Activated gamma-delta T cell treated with anti-CD3 and anti-CD28 coated beads, Interleukin-2, amount 50 U/mL, for 16 hours (primary cell): ENCODE measurements around the gene CAPSL.
A peak's percentile ranks its signal among the peaks of the same experiment; 100 is the strongest.
"Not testable (repeated sequence)": the region's sequence is repeated elsewhere in the genome, so short reads cannot be mapped to it uniquely, and the experiment has no call there.

Experiments
- DNase-seq: peaks from one replicate; pipeline ENCODE4 v3.0.0-alpha.2; 2020; ENCODE audit warnings: low read depth

CAPSL gene

DNA sequence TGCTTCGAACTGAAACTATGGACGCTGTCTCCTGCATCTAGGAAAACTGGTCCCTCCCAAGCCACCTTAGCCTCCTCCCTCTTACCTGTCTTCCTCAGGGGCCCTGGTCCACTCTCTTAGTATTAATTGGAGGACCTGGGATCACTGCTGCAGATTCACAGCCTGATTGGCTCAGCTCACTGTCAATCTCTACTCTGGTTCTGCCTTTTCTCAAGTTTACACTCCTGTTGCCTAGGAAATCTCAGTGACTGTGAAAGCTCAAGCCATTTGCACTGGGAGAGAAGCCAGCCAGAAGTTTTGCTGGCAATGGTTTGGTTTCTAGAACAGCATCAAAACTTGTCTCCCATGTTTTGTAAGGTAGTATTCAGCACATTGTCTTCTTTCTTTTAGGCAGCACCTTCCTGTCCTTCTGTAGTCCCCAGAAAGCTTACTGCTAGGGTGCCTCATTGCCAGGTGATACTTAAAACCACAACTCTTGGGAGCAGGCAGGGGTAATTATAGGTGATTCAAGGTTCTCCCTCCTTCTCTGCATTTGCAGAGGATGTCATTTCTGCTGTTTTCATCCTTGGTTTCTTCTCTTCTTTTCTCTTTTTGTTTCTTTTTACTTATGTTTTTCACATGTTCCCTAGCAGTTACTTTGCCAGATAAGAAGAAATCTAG is at the start of gene CAPSL:
CAPSL (minus strand) TSS at position 55 of the 660 bp plus-strand sequence. CDS start 17,502 bp downstream, outside the sequence.
- no peak for DNase-seq

- DNase-seq, result no peak
These were observed 49.4 kb upstream of the CAPSL start for GRCh38 chr5:35987776-35988175.

DNA sequence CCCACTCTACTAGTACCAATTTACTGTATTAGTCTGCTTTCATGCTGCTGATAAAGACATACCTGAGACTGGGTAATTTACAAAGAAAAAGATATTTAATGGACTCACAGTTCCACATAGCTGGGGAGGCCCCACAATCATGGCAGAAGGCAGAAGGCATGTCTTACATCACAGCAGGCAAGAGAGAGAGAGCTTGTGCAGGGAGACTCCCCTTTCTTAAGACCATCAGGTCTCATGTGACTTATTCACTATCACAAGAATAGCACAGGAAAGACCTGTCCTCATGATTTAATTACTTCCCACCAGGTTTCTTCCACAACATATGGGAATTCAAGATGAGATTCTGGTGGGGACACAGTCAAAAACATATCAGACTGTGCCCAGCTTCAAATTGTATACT is 41.3 kb upstream of the CAPSL start:
- no peak for DNase-seq

DNA sequence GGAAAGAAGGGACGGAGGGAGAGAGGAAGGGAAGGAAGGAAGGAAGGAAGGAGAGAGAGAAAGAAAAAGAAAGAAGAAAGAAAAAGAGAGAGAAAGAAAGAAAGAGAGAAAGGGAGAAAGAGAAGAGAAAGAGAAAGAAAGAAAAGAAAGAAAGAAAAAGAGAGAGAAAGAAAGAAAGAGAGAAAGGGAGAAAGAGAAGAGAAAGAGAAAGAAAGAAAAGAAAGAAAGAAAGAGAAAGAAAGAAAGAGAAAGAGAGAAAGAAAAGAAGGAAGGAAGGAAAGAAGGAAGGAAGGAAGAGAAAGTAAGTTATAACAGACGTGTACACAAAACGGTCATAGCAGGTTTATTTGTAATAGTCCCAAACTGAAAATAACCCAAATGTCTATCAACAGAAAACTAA is 38.4 kb upstream of the CAPSL start:
- not testable (repeated sequence) for DNase-seq

DNA sequence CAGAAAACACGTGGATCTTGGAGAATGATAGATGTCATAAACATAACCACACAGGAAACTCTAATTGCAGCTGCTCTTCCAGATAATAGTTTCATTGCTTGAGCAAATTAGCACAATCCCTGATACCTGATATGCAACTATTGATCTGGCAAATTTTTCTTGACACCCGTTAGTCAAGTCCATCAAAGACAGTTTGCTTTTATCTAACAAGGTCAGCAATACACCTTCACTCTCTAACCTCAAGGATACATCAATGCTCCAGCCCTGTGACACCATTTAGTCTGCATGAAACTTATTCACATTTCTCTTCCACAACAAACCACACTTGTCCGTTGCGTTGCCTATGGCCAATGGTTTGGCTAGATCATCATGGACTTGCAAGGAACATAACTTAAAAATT is 36.1 kb upstream of the CAPSL start:
- DNase-seq, result no peak

DNA sequence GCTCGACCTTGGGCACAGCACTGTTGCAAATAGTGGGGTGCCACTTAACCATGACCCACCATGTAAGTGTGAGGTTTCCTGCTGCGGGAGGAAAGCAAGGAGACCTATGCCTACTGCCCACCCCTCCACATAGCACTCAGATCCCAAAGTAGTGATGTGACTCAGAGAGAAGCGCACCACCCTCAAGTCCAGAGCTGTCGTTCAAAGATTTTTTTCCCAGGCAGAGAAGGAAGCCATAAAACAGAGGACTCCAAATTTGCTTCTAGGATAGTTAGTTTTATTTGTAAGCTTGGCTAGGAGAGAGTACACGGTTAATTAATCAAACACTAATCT is 33.4 kb upstream of the CAPSL start:
- no peak for DNase-seq

DNA sequence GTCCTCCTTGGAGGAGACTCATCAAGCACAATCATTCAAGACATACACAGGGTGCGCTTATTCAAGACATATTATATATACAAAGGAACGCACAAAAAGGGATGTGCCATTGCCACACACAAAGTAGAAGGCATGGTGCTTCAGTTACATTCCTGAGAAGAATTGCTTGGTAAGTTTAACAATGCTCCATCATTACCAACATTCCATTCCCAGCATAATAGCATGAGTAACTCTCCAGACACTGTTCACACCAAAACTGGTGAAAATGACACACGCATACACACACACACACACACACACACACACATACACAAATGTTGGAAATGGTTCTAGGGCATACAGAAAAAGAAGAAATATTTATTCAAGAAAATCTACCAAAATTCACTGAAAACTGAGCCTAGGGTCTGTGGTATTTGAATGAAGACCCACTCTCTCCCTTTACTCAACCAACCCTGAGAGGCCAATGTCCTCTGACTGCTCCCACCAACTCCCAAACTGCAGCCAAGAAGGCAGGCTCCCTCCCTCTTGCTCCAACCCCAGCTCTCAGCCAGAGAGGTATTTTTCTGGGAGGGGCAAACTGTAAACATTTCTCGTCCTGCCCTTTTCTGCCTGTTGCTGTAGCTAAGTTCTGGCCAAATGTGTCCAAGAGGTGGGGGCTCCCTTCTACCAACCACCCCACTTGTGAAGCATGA is 32.9 kb upstream of the CAPSL start:
- no peak for DNase-seq

DNA sequence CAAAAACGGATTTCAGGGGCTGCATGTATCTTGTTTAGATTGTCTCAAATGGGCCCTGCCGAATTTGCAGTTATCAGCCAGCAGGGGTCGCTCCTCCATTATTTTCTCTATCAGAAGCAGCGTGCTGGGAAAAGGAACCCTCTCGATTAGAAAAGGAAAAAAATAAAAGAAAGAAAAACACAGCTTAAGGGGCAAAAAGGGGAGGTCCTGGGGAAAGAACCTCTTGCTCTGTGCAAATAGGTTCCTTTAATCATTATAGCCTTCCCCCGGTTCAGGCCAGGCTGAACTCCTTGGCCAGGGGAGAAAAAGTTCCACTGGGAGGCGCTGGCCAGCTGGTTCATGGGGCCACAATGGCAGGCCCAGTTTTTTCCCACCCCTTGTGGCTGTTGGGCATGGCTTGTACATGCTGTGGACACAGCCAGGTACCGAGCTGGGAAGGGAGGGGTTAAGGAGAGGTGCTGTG is 25.0 kb upstream of the CAPSL start:
- no peak for DNase-seq

- DNase-seq, result no peak
These were observed 21.9 kb upstream of the CAPSL start for GRCh38 chr5:35960328-35960727.

DNA sequence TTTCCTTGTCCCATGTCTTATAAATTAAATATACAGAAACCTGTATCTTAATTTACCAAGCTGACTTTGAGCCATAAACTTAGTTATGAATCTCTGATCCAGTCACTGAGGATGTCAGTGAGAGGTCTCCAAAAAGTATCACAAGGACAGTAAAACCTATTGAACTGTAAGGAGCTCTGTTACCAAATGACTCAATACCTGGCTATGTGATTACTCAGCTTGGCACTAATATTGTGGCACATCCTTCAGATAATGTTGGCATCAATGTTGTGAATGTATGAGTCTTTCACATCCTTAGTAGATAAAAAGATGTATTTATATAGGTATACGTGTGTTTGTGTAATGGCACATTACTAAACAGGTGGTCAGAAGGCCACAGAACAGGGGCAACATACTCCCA is 18.0 kb upstream of the CAPSL start:
- no peak for DNase-seq

GRCh38 chr5:35954175-35954574 is 15.8 kb upstream of the CAPSL start:
- DNase-seq, result no peak

DNA sequence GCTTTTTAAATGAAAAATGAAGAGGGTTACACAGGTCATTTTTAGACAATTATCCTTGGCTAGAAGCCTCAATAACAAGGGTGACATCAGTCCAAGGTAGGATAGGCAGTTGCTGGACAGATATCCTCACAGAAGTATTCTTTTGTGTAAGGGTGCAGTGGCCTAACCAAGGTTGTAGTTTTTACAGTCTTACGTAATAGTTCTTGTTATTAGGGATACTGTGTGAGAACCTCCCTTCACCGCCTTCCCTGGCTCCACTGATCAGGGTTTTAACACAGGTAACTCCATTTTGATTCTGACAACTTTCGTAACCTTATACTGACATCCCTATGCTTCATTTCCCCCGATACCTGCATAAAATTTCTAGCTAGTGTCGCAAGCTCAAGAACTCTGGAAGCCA is 8.7 kb upstream of the CAPSL start:
- DNase-seq, result no peak

- DNase-seq, result no peak
These were observed 1.2 kb upstream of the CAPSL start for GRCh38 chr5:35939639-35940038.

- peak; percentile 54 for DNase-seq
These were observed 11.9 kb downstream of the CAPSL start for GRCh38 chr5:35926389-35927051.

- DNase-seq, result peak; percentile 72
These were observed 13.3 kb downstream of the CAPSL start for GRCh38 chr5:35924950-35925722.

DNA sequence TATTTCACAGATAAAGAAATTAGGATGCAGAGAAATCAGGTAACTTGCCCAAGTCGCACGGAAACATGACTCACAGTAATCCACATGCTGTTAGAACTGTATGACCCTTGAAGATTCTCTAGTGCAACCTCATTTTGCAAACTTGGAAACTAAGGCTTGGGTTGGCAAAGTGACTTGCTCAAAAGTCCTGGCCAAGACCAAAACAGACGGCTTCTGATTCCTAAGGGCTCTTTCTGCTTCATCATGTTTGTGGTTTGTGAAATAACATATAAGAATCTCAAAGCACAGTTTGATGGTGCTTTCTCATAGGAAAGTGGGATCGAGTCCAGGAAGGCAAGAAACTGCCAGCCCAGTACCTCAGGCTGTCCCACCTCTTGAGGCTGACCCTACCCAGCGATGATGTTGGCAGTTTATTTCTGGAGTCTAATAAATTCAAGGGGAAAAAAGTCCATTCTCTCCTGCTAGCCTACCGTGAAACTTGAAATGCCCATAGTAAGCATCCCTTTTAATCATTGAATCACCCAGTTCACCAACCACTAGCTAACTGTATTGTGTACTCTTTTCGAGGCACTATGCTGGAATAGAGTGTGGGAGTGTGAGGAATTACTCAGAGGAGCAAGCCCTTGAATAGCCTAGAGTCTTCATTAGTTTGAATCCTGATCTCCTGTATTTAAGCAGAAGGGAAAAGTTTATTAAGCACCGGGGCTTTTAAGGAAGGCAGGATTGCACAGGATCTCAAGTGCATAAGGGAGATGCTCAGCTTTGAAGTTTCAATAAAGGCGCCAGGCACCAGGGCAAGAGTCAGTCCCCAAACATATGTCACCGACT is 14.1 kb downstream of the CAPSL start:
- DNase-seq, result no peak

GRCh38 chr5:35922468-35922867 is 16.0 kb downstream of the CAPSL start:
- DNase-seq, result no peak

DNA sequence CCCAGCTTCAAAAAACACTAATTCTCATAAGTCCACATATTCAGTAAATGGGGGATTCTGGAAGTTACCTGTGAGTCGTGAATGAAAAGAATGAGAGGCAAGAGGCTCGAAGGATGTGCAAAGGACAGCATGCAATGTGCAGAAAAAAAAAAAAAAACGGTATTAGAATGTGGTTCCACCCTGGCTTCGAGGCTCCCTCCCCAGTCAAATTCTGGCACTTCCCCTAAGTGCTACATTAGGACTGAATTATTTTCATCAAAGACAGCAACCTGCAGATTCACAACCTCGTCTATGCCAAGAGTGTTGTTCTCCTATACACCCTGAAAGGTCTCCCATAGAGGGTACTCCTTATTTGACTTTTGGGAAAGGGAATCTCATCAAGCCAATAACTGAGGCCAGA is 16.5 kb downstream of the CAPSL start:
- no peak for DNase-seq

DNA sequence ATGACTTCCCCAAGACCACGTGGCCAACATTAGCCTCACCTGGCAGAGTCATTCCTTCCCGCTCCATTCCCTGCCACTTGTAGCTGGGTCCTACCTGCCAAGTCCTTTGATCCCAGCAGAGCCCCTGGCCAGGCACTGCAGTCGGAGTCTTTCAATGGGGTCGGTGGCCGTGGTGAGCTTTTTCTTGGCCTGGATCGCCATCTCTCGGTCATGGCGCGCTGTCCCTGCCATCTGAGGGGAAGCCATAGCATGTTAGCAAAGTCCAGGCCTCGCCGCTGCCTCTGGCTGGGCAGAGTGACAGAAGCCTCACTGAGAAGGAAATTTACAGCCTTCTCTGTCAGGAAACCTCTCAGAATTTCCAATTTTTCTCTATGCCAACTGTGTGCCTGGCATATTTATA is 17.5 kb downstream of the CAPSL start:
- DNase-seq, result no peak

- no peak for DNase-seq
These were observed 19.2 kb downstream of the CAPSL start for GRCh38 chr5:35919191-35919590.

- no peak for DNase-seq
These were observed 29.6 kb downstream of the CAPSL start for GRCh38 chr5:35908814-35909213.

DNA sequence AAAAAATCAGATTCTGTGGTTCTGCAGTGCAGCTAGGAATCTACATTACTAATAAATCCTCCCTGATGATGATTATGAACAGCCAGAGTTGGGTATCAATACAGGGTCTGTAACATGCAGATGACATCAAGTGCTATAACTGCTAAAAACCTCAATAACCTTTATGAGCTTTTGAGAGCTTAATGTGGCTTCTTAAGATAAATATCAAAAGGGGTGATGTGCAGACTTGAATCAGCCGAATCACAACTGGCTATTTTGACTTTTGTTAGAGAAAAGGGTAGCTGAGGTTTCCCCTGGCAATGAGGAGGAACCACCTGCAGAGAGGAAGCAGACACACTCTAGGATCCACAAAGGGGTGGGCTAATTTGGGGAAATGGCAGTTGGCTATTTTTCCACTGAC is 30.2 kb downstream of the CAPSL start:
- DNase-seq, result no peak
